Bronchial epithelial cell (primary cell): ENCODE data around the gene EPHB3. TPM values are rescaled to one million over a fixed set of nuclear protein-coding genes. Genes with fewer than 3 reads are reported as not detected.

Experiments
- DNase-seq: peaks from one replicate; pipeline ENCODE4 v3.0.0-alpha.2; 2010; ENCODE audit warnings: low read depth
- FAIRE-seq: peaks from 2 replicates; lab custom pipeline; 2011; peaks lifted over from hg19 to GRCh38; lab: Jason Lieb, UNC
- H3K27me3 ChIP-seq: 2 replicates; pipeline ENCODE4 v1.5.1; 2011; ENCODE audit warnings: low read length; ENCODE audit not compliant: control insufficient read depth, insufficient read depth
- H3K36me3 ChIP-seq: 2 replicates; pipeline ENCODE4 v1.5.1; 2011; ENCODE audit warnings: low read length; ENCODE audit not compliant: control insufficient read depth, insufficient read depth
- H3K4me3 ChIP-seq: 2 replicates; pipeline ENCODE4 v1.5.1; 2011; ENCODE audit warnings: mild to moderate bottlenecking, low read depth, low read length, control low read depth
- CTCF ChIP-seq: IDR thresholded peaks from 2 replicates; pipeline ENCODE4 v1.5.1; 2011; ENCODE audit warnings: mild to moderate bottlenecking, moderate library complexity, low read length, control low read depth, inconsistent platforms; ENCODE audit not compliant: insufficient read depth, severe bottlenecking
- total RNA-seq: library from RNA; depleted of rRNA; stranded (reverse); fragments of >200 nt; gene quantifications from 2 replicates; pipeline ENCODE4 v1.2.1, GENCODE V29; 2014

The EPHB3 gene
- total RNA-seq, 1 donor from 2014 or later, result 9.2 TPM

GRCh38 chr3:184542577-184542976 is 19.0 kb upstream of the EPHB3 start:
- Histone ChIP-seq H3K4me3 (no peak overlapping the region), H3K36me3 (no peaks in the 10 kb centered on the region), H3K27me3 (no peaks in the 10 kb centered on the region)
- no peak for FAIRE-seq
- no peak for DNase-seq
- TF ChIP-seq CTCF, result no peak

GRCh38 chr3:184543256-184543655 is 18.3 kb upstream of the EPHB3 start:
- FAIRE-seq (no peak), DNase-seq (no peak)
- H3K4me3 ChIP-seq, result no peak overlapping the region
- H3K27me3 ChIP-seq, result no peaks in the 10 kb centered on the region
- TF ChIP-seq CTCF, result no peak
- no peaks in the 10 kb centered on the region for H3K36me3 ChIP-seq

GRCh38 chr3:184543843-184544512 is 17.6 kb upstream of the EPHB3 start:
- no peak for FAIRE-seq
- peak; percentile 71 for DNase-seq
- H3K36me3 ChIP-seq, result no peaks in the 10 kb centered on the region
- peak; percentile 89 for TF ChIP-seq CTCF
- H3K27me3 ChIP-seq, result no peaks in the 10 kb centered on the region
- H3K4me3 ChIP-seq, result no peak overlapping the region

- Histone ChIP-seq H3K36me3 (no peaks in the 10 kb centered on the region), H3K27me3 (no peaks in the 10 kb centered on the region), H3K4me3 (no peak overlapping the region)
- FAIRE-seq (no peak), DNase-seq (no peak)
- TF ChIP-seq CTCF, result no peak
These were observed 17.1 kb upstream of the EPHB3 start for GRCh38 chr3:184544513-184544861.

GRCh38 chr3:184545769-184546168 is 15.8 kb upstream of the EPHB3 start:
- Histone ChIP-seq H3K27me3 (peaks cover 2% of the 10 kb centered on the region), H3K4me3 (no peak overlapping the region)
- no peak for FAIRE-seq

More at GRCh38 chr3:184545769-184546168, 15.8 kb upstream of the EPHB3 start:
- H3K36me3 ChIP-seq, result no peaks in the 10 kb centered on the region
- no peak for TF ChIP-seq CTCF
- DNase-seq, result no peak
